NB4 (cell line): ENCODE measurements around the gene BMPER.

Experiments
- DNase-seq: peaks from one replicate; pipeline ENCODE4 v3.0.0; 2010; ENCODE audit warnings: low read depth
- H3K4me3 ChIP-seq: one replicate; pipeline ENCODE4 v1.5.1; 2011; ENCODE audit warnings: mild to moderate bottlenecking, low read depth, low read length, moderate library complexity
- MYC ChIP-seq: IDR thresholded peaks from 2 replicates; pipeline ENCODE4 v1.6.1; 2011; ENCODE audit warnings: low read depth, low read length
- POLR2A ChIP-seq: IDR thresholded peaks from 2 replicates; pipeline ENCODE4 v1.6.1; 2011; ENCODE audit warnings: mild to moderate bottlenecking; ENCODE audit not compliant: insufficient read length; ENCODE audit errors: extremely low read depth
- TF ChIP-seq, protein P1 (sequence below): IDR thresholded peaks from one replicate; pipeline ENCODE4 v1.5.1; 2012; ENCODE audit warnings: low read depth, low read length
- TF ChIP-seq, protein P2 (sequence below): IDR thresholded peaks from 2 replicates; pipeline ENCODE4 v1.6.1; 2011; ENCODE audit warnings: low read depth, low read length

BMPER gene

DNA sequence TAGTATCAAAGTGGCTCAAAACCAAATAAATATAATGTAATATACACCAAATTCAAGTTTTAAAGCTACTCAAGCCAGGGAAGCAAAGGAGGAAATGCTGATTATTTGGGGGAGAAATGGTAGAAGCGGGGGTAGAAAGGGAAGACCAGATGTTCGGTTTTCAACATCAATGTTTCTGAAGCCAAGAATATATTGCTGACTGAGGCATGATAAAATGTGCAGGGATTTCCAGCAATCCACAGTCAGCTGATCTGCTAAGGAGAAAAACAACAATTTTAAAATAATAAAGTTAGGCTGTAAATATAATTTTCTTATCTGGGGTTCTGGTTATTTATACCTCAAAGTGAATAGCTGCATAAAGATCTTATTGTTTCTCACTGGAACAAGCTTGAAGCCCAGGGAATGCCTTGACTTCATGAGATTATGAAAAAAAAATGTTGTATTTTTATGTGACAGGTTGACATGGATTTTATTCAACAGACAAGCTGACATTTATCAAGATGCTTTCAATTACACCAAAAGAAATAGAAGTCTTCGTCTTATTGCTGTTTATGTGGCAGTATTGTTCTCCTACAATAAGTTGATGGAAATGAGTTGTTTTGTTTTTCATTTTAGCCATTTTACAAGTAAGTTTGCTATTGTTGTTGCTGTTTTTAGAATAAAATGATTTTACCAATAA is 28.6 kb upstream of the BMPER start:
- DNase-seq = no peak
- TF ChIP-seq MYC (no peak), POLR2A (no peak)
- TF ChIP-seq, protein P1, sequence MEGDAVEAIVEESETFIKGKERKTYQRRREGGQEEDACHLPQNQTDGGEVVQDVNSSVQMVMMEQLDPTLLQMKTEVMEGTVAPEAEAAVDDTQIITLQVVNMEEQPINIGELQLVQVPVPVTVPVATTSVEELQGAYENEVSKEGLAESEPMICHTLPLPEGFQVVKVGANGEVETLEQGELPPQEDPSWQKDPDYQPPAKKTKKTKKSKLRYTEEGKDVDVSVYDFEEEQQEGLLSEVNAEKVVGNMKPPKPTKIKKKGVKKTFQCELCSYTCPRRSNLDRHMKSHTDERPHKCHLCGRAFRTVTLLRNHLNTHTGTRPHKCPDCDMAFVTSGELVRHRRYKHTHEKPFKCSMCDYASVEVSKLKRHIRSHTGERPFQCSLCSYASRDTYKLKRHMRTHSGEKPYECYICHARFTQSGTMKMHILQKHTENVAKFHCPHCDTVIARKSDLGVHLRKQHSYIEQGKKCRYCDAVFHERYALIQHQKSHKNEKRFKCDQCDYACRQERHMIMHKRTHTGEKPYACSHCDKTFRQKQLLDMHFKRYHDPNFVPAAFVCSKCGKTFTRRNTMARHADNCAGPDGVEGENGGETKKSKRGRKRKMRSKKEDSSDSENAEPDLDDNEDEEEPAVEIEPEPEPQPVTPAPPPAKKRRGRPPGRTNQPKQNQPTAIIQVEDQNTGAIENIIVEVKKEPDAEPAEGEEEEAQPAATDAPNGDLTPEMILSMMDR = no peak
- TF ChIP-seq, protein P2, sequence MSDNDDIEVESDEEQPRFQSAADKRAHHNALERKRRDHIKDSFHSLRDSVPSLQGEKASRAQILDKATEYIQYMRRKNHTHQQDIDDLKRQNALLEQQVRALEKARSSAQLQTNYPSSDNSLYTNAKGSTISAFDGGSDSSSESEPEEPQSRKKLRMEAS = no peak
- H3K4me3 ChIP-seq = no peak overlapping the region

DNA sequence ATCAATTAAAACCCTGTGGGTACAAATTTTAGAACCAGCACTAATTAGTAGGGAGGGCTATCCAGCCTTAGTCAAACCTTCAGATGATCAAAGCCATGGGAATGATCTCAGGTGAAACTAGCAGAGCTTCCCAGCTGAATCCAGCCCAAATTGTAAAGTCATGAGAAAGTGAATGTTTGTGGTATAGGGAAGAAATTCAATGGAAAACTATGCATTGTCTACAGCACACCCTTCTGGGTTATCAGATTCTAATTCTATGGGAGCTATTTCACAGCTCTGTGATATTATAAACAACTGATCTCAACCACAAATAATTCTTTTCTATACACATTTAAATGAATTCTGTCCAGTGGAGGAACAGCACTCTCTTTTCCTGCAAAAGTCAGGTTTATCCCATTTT is 24.6 kb upstream of the BMPER start:
- H3K4me3 ChIP-seq = no peak overlapping the region
- DNase-seq = no peak
- TF ChIP-seq, protein P2 = no peak
- TF ChIP-seq MYC (no peak), POLR2A (no peak)
- TF ChIP-seq, protein P1 = no peak

DNA sequence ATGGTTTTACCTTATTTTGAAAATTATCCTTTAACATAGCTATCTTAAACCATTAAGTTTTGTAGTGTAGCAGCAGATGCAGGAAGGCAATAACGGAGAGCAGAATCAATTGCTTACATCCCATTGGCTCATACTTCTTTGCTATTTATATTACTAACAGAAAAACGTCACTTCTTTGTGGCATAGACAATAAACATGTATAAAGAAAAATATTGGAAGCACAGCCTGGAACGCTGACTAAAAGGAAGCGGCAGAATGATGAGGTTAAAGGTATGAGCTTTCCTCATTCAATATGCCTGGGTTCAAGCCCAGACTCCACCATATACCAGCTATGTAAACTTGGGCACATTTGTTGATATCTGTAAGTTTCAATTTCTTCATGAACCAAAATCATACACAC is 24.0 kb upstream of the BMPER start:
- no peak for DNase-seq
- TF ChIP-seq, protein P2 = no peak
- no peak for TF ChIP-seq POLR2A
- TF ChIP-seq, protein P1 = no peak
- no peak for TF ChIP-seq MYC

DNA sequence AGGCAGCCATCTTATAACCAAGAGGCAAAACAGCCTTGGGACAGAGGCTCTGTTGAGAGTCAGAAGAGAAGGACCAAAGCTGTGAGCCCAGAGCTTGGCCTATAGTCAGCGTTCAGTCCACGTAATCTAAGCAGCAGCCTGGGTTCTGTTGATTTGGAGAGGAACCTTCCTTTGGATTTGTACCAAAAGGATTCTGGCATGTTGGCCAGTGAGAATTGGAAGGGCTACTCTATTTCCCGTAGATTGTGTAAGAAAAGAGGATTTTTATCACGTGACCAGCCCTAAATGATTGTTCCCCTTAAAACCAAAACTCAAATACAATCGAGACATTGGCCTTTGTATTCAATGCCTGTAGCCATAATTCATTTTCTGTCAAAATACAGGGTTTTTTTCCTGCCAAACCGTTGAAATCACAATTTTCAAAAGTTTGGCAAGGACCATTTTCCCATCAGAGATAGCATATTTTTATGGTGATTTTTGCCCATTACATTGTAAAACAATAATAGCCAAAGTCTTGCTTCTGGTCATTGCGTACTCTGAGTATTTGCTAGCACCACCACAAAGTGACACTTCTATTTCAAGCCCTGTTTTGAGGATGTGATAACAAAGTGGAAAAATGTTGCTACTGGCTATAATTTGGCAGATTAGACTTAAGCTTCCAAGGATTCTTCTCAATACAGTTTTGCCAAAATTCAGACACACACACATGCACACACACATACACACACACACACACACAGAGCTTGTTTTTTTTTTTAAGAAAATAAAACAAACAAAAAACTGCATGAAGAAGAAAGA is 23.1 kb upstream of the BMPER start:
- DNase-seq = no peak
- H3K4me3 ChIP-seq = no peak overlapping the region
- TF ChIP-seq POLR2A (no peak), MYC (no peak)
- TF ChIP-seq, protein P2 = no peak
- TF ChIP-seq, protein P1 = no peak

More for the DNA sequence above, 24.0 kb upstream of the BMPER start:
- no peak overlapping the region for H3K4me3 ChIP-seq

DNA sequence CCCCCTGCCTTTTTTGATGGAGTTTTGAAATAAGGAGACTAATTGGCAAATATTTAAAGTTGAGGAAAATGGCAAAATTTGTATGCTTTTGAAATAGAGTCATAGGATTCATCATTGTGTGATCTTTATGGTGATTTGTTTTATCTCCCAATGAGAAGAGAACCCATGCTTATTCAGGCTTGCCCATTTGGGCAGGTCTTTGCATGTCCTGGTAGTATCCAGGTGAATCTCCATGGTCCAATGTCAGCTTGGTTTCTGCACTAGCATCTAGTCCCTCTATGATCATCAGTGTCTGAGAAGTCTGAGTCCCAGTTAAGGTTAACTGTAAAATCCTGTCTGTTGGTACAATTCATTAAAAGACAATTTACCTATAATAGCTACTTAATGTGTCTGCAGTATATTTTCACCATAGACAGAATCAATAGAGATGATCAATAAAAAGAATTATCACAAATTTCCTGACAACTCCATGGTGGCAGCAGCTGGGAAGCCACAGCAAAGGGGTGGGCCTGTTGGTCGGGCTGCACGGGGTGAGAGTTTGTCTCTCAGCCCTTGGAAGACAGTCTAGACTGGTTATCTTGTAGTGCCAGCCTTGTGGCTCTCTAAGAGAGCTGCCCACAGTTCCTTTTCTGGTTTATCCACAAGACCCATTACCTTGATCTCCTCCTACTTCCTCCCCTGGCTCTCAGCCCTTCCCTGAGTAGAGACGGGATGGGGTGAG is 22.2 kb upstream of the BMPER start:
- no peak overlapping the region for H3K4me3 ChIP-seq
- TF ChIP-seq MYC = no peak
- TF ChIP-seq POLR2A = no peak
- TF ChIP-seq, protein P2 = no peak
- TF ChIP-seq, protein P1 = no peak
- DNase-seq = no peak
